T follicular helper cell (primary cell): ENCODE data around the gene PARL.

ENCODE experiments used
- DNase-seq: peaks from one replicate; pipeline ENCODE4 v3.0.0-alpha.2; 2020; ENCODE audit warnings: low read depth

PARL gene

GRCh38 chr3:183817639-183818038 is 67.0 kb downstream of the PARL start:
- DNase-seq = no peak

GRCh38 chr3:183816681-183817510 is 67.8 kb downstream of the PARL start:
- no peak for DNase-seq

- DNase-seq = no peak
Observed at GRCh38 chr3:183815951-183816475, 68.7 kb downstream of the PARL start.

GRCh38 chr3:183815563-183815940 is 69.1 kb downstream of the PARL start:
- DNase-seq = no peak

GRCh38 chr3:183814240-183814639 is 70.4 kb downstream of the PARL start:
- no peak for DNase-seq

- DNase-seq = no peak
Observed at GRCh38 chr3:183812761-183813445, 71.8 kb downstream of the PARL start.

- no peak for DNase-seq
Observed at GRCh38 chr3:183811638-183812037, 73.0 kb downstream of the PARL start.

- DNase-seq = no peak
Observed at GRCh38 chr3:183810643-183811594, 73.8 kb downstream of the PARL start.

GRCh38 chr3:183809270-183809669 is 75.4 kb downstream of the PARL start:
- no peak for DNase-seq

- DNase-seq = no peak
Observed at GRCh38 chr3:183808355-183808754, 76.3 kb downstream of the PARL start.

- DNase-seq = no peak
Observed at GRCh38 chr3:183807881-183808280, 76.8 kb downstream of the PARL start.

- DNase-seq = no peak
Observed at GRCh38 chr3:183807209-183807728, 77.4 kb downstream of the PARL start.

- no peak for DNase-seq
Observed at GRCh38 chr3:183802989-183803388, 81.7 kb downstream of the PARL start.

- no peak for DNase-seq
Observed at GRCh38 chr3:183801601-183802000, 83.1 kb downstream of the PARL start.

- DNase-seq = no peak
Observed at GRCh38 chr3:183800243-183800863, 84.3 kb downstream of the PARL start.

- DNase-seq = no peak
Observed at GRCh38 chr3:183799461-183799860, 85.2 kb downstream of the PARL start.

GRCh38 chr3:183797996-183798395 is 86.7 kb downstream of the PARL start:
- no peak for DNase-seq

- DNase-seq = no peak
Observed at GRCh38 chr3:183796372-183796771, 88.3 kb downstream of the PARL start.

- no peak for DNase-seq
Observed at GRCh38 chr3:183794452-183794851, 90.2 kb downstream of the PARL start.

- DNase-seq = no peak
Observed at GRCh38 chr3:183792976-183793375, 91.7 kb downstream of the PARL start.

- no peak for DNase-seq
Observed at GRCh38 chr3:183790700-183791099, 94.0 kb downstream of the PARL start.
